Measurements from ENCODE around the gene LARP6. TPM values are rescaled to one million over a fixed set of nuclear protein-coding genes. Genes with fewer than 3 reads are reported as not detected.

LARP6 gene
- total and polyA plus RNA-seq, 2 of the 13 experiments (the other 11 are each of a cell fraction or from before 2014, with no cell fraction given), result 2.9 to 8.2 TPM

DNA sequence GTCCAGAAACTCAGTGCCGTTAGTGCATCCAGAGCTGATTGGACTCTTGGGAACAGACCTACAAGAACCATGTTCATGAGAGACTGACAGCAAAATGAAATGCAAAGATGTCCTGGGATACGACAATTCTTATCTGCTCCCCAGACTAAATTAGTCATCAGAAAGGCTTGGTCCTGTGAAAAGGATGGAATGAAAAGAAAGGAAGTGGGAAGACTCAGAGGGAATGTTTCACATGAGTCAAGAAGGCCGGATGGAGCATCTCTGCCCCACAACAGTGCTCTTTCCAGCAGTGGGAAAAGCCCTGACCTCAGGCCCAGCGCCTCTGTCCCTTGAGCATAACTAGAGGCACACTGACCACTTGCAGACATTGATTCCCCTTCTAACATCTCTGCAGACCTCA is 51.3 kb downstream of the LARP6 start:
- H3K27ac ChIP-seq (ENCODE audit: extremely low read length, insufficient read depth, low read length), result no peak overlapping the region
- no peak for FAIRE-seq
- ATAC-seq, result no peak
- no peak overlapping the region for H3K4me2 ChIP-seq (ENCODE audit: low read depth, low read length)
- BruUV-seq (replicated peaks), result no TSS peak
- no peaks in the 10 kb centered on the region for H4K20me1 ChIP-seq (ENCODE audit: insufficient read depth, low read length)
- no peak for TF ChIP-seq ZNF510 (CRISPR knock-in tag; IDR thresholded peaks at IDR 0.05; ENCODE audit: low read depth)
- no peak for TF ChIP-seq DPF2 (CRISPR knock-in tag; IDR thresholded peaks at IDR 0.05; ENCODE audit: borderline replicate concordance, low read depth)
- no peak for TF ChIP-seq ZNF749 (CRISPR knock-in tag; IDR thresholded peaks at IDR 0.05; ENCODE audit: borderline replicate concordance)
- TF ChIP-seq, protein P1, sequence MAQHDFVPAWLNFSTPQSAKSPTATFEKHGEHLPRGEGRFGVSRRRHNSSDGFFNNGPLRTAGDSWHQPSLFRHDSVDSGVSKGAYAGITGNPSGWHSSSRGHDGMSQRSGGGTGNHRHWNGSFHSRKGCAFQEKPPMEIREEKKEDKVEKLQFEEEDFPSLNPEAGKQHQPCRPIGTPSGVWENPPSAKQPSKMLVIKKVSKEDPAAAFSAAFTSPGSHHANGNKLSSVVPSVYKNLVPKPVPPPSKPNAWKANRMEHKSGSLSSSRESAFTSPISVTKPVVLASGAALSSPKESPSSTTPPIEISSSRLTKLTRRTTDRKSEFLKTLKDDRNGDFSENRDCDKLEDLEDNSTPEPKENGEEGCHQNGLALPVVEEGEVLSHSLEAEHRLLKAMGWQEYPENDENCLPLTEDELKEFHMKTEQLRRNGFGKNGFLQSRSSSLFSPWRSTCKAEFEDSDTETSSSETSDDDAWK (CRISPR knock-in tag; IDR thresholded peaks at IDR 0.05), result no peak
- TF ChIP-seq, protein P2, sequence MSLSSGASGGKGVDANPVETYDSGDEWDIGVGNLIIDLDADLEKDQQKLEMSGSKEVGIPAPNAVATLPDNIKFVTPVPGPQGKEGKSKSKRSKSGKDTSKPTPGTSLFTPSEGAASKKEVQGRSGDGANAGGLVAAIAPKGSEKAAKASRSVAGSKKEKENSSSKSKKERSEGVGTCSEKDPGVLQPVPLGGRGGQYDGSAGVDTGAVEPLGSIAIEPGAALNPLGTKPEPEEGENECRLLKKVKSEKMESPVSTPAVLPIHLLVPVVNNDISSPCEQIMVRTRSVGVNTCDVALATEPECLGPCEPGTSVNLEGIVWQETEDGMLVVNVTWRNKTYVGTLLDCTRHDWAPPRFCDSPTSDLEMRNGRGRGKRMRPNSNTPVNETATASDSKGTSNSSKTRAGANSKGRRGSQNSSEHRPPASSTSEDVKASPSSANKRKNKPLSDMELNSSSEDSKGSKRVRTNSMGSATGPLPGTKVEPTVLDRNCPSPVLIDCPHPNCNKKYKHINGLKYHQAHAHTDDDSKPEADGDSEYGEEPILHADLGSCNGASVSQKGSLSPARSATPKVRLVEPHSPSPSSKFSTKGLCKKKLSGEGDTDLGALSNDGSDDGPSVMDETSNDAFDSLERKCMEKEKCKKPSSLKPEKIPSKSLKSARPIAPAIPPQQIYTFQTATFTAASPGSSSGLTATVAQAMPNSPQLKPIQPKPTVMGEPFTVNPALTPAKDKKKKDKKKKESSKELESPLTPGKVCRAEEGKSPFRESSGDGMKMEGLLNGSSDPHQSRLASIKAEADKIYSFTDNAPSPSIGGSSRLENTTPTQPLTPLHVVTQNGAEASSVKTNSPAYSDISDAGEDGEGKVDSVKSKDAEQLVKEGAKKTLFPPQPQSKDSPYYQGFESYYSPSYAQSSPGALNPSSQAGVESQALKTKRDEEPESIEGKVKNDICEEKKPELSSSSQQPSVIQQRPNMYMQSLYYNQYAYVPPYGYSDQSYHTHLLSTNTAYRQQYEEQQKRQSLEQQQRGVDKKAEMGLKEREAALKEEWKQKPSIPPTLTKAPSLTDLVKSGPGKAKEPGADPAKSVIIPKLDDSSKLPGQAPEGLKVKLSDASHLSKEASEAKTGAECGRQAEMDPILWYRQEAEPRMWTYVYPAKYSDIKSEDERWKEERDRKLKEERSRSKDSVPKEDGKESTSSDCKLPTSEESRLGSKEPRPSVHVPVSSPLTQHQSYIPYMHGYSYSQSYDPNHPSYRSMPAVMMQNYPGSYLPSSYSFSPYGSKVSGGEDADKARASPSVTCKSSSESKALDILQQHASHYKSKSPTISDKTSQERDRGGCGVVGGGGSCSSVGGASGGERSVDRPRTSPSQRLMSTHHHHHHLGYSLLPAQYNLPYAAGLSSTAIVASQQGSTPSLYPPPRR (CRISPR knock-in tag; IDR thresholded peaks at IDR 0.05; ENCODE audit: borderline replicate concordance), result no peak
- TF ChIP-seq PTBP1 (IDR thresholded peaks at IDR 0.05; ENCODE audit: low read depth, low read length, poor library complexity, severe bottlenecking), result no peak
- TF ChIP-seq SIN3A (IDR thresholded peaks at IDR 0.05; ENCODE audit: borderline replicate concordance, low read depth, low read length), result no peak
- no peak for TF ChIP-seq NR2F1 (CRISPR knock-in tag; IDR thresholded peaks at IDR 0.05)
- H2AFZ ChIP-seq (ENCODE audit: low read length), result no peak overlapping the region
- CTCF ChIA-PET (ENCODE audit: low intra/inter-chr PET ratio, low total read pairs), result no interaction called here
- no peaks in the 10 kb centered on the region for H3K9me3 ChIP-seq (ENCODE audit: low read length)
- no peak overlapping the region for H3K4me3 ChIP-seq (replicated peaks in 1 of 3; ENCODE audit: insufficient read depth in 1 of 3, low read depth in 2 of 3, low read length in 3 of 3)
- no peaks in the 10 kb centered on the region for H3K36me3 ChIP-seq (replicated peaks in 1 of 2; ENCODE audit: control insufficient read depth in 1 of 2, insufficient read depth in 2 of 2, low read length in 2 of 2)
- DNase-seq (ENCODE audit: low spot score), result no peak
- H3K79me2 ChIP-seq (ENCODE audit: insufficient read depth, low read length), result no peaks in the 10 kb centered on the region
- POLR2A ChIA-PET, result no interaction called here
- 44% methylated on average over 4 of the region's 4 CpGs for WGBS (ENCODE audit: low lambda C conversion rate)
- H3K9ac ChIP-seq (ENCODE audit: insufficient read depth, low read depth, low read length), result no peak overlapping the region
- in situ Hi-C loops (cut with HindIII; ENCODE audit: extremely low pct_ligation_motif_present, low pct_unique_long_range_greater_than_20kb) (no loop called here), intact Hi-C loops (cut with micrococcal nuclease; ENCODE audit: unreplicated experiment) (no loop called here)
- H3K27me3 ChIP-seq (ENCODE audit: control insufficient read depth in 1 of 2, insufficient read depth in 2 of 2, low read length in 2 of 2), result peaks cover 0 to 16% of the 10 kb centered on the region in 2 experiments; a peak in 4 of 5 replicates
- peaks cover 40% of the 10 kb centered on the region for H3K4me1 ChIP-seq (ENCODE audit: insufficient read depth, low read length)
